ENCODE data around the gene DIPK1B.

Gene DIPK1B

DNA sequence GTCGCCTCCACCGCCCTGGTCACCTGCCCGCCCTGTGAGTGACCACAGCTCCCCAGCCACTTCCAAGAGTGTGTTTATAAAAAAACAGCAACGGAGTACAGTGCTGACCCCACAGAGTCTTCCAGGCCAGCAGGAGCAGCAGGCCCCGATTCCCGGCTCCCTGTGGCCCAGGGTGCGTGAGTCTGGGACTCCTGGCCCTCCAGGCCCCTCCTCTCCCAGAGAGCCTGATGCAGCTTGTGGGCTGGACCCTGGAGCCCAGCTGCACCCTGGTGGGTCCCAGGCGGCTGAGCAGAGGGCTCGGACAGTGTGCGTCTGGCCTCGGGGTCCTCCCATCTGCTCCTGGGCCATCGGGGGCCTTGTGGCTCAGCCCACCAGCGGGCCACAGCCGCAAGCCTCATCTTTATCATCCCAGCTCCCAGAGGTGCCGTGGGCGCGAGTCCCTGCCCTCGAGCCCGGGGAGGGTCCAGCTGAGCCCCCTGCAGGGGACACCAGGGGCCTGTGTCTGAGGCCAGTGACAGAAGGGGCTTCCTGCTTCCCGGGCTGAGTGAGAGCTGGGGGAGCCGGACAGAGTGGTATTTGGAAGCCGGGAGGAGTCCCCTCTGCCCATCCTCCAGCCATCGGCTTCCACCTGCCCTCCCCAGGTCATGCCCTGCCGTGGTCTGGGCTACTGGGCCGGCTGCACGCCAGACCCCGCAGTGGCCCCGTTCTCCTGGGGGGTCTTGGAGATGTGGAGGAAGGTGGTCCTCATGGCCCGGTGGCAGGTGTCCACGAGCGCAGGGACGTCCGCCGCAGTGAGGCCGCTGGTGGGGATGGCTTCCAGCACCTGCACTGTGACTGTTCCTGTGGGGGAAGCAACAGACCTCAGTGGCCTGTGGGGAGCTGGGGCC, 39.0 kb upstream of the DIPK1B start:
- no peak for FAIRE-seq

DNA sequence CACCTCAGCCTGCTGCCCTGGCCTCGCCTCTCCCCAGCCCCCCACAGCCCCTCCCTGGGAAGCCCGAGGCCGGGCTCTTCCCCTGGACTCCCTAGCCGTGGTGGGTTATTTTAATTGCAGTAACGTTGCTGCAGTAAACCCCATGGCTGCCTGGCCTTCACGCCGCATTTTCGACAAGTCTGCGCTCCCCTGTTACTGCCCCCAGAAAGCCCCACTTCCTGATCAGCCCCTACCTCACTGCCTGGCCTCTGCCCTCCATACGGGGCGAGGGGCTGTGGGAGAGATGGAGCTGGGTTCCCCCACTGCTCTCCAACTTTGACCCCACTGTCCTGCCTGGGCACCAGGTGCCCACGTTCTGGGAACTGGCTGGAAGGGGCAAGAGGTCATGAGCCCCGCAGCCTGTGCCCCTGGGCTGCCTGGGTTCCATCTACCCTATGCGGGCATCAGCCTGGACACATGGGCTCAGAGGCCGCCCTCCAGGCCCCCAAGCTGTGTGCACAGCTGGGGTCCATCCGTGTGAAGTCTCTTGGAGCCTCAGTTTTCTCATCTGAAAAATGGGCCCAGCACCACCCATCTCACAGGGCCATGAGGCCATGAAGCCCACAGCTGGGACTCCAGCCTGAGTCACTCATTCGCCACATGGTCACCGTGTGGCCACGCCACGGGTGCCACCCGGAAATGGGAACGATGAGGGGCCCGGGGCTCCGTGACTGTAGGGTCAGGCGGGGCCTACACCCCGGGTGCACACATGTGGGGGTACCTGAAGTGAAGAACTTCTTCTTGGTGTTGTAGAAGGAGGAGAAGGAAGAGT, 38.2 kb upstream of the DIPK1B start:
- FAIRE-seq = no peak

DNA sequence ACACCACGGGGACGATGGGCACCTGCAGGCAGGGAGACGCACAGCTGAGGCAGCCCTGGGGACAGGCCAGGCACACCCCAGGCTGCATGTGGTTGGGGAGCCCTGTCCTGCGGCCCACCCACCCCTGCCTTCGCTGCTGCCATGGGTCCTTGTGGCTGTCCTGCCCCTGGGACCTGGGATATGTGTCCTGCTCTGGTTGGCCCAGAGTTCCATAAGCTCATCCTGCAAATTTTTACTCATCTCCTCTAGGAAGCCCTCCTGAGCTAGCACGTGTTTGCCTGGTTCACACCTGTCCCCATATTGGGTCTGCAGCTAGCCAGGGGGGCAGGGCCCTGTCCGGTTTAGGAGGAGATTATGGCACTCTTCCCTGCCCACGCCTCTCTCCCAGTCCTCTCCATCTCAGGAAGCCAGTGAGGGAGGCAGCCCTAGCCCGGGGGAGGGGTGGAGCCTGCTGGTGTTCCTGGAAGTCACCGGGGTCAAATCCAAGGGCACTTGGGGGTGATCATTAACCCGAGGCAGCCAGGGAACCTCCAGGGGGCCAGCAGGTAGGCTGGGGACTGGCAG, 37.5 kb upstream of the DIPK1B start:
- FAIRE-seq = no peak

DNA sequence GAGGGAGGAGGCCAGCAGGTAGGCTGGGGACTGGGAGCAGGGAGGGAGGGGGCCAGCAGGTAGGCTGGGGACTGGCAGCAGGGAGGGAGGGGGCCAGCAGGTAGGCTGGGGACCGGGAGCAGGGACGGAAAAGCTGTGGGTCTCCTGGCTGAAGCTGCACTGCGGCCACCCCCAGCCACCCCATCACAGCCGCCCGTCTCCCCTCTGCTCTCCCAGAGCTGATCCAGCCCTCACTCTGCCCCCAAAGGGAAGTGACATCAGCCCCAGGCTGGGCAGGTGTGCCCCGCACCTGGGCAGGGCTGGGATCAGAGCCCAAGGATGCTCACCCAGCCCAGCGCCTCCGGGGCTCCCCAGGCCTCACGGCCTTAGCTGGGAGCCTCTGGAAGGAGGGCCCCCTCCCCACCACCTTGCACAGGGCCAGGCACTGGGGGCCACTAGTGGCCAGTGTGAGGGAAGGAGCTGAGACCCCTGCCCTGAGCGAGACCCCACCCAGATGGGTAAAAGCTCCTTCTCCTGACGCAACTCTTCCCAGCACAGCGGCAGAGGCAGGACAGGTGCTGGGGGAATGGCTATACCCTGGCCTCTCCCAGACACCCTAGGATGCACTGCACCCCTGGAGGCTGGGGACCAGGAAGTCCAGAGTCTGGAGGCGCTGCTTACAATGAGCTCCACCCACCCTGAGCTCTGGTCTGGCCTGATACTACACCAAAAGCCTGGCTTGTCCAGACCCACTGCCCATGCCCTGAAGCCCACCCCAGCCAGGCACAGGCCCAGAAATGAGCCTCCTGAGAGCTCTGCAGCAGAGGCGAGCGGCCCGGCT, 36.7 kb upstream of the DIPK1B start:
- no peak for FAIRE-seq

DNA sequence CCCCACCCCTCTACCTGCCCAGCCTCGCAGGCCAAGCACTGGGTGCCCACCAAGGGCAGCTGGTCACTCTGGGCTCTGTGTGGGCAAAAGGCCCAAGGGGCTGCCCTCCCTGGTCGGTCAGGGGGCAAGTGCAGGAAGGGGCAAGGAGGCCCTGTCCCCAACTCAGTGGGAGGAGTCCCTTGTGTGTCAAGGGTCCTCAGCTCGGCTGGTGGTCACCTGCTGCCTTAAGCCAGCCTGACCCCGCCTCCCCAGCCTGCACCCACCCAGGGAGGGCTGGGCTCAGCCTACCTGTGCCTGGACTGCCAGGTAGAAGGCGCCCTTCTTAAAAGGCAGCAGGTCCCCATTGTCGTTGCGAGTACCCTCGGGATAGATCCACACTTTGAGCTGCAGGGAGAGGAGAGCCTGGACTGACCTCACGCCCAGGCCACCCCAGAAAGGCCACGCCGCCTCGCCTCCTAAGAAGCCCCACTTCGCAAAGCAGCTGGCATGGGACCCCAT, 36.0 kb upstream of the DIPK1B start:
- no peak for FAIRE-seq

DNA sequence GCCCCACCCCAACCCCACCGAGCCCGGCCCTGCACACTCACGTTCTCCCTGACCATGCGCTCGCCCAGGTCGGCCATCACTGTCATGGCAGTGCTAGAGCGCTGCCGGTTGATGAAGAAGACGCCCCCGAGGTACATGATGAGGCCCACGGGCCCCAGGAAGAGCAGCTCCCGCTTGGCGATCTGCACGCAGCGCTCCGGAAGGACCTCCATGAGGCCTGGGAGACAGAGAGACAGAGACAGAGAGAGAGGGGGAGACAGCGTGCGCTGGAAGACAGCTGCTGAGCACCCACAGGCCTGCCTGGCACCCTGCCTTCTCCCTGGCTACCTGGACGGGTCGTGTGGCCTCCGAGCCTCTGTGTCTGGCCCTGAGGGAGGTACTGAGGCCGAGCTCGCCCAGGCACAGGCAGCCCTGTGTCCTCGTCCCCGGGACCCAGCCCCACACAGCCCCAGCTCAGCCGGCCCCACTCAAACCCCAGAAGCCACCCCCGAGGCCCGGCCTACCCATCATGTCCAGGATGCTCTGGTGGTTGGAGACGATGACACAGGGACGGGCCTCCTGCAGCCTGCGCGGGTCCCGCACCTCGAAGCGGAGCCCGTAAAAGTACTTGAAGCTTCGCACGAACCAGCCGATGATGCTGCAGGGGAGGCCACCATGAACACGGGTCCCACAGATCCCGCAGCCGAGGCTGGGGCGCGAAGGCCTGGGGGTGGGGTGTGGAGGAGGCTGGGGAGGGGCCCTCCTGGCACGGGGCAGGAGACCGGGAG, 35.3 kb upstream of the DIPK1B start:
- no peak for FAIRE-seq

DNA sequence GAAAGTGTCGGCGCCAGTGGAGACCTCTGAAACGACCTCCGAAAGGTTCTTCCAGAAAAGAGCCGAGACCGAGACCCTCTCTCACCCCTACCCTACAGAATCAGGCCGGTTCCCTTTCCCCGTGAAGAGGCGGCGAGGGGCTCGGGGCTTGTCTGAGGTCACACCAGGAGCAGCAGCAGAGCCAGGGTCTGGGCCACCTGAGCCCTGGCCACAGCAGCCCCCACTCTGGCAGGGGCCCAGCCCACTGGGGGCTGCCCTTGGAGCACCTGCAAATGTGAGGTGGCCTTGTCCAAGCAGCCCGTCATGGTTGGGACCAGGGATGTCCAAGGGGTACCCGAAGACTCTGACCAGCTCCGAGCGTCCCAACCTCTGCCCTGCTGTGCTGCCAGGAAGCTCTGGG, 34.3 kb upstream of the DIPK1B start:
- no peak for FAIRE-seq

DNA sequence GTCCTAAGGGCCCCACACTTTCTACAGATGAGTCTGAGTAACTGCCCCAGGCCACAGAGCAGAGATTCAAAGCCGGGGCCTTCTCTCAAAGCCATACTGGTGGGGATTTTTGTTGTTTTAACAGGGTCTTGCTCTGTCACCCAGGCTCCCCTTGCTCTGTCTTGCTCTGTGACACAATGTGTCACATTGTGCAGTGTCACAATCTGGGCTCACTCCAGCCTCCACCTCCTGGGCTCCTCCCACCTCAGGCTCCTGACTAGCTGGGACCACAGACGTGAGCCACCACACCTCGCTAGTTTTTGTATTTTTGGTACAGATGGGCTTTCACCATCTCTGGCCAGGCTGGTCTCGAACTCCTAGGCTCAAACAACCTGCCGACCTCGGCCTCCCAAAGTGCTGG, 33.7 kb upstream of the DIPK1B start:
- FAIRE-seq = no peak

DNA sequence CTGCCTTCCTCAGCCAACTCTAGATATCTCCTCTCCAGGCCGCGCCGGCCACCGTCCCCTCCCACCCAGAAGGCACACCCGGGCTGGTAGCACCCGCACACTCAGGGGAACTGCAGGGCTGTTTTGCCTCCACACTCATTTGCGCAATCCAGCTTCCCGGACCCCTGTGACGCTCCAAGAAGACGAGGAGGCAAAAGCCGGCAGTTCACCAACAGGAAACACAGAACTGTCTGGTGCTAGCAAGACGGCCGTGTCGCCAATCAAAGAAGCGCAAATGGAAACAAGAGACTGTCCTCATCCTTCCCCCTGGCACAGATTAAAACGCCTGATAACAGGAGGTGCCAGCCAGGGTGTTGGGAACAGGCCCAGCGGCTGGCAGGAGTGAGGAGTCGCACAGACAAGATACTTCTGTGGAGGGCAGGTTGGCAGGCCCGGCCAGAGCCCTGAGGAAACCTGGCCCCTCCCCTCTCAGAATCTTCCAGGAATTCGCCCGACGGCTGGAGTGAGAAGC, 32.9 kb upstream of the DIPK1B start:
- FAIRE-seq = no peak

DNA sequence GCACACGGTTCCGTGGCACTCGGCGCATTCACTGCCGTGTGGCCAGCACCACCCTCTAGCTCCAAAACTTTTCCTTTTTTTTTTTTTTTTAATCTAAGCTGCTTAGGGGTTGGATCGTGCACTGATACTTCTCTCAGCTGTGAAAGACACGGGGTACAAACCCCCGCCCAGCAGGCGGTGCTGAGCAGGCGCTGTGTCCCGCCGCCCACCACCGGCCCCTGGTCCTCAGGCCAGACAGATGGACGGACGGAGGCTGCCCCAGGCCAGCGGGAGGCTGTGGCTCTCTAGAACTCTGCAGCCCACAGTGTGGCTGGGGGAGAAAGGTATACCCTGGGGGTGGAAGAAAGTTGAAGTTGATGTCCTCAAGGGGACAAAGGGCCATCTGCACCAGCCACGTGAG, 31.3 kb upstream of the DIPK1B start:
- FAIRE-seq = no peak

DNA sequence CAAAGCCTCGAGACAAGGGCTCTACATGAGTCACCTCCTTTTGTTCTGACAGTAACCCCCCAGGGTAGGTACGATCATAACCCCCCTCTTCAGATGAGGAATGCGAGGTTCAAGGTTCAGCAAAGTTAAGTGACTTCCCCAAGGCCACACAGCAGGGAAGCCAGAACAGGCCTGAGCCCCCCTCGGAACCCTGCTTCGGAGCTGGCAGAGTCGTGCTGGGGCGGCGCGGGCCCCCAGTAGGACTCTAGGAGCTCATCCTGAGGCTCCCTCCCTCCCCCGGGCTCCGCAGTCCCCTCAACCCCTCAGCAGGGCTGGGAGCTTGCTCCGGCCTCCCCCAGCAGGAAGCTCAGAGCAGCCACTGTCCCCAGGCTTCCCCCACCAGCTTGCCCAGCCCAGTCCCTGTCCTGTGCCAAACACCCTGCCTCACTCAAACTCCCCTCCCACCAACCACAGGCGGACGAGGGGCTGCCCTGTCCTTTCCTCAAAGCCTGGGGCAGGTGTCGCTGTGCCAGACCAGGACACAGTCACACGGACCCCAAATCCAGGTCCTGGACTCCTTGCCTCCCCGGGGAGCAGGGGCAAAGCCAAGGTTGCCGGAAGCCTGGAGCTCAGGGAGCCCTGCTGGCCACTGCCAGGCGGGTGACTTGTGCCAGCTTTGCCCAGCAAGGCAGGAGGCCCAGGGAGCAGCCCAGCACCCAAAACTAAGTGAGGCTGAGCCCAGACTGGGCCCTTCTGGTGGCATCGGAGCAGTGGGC, 30.2 kb upstream of the DIPK1B start:
- no peak for FAIRE-seq

DNA sequence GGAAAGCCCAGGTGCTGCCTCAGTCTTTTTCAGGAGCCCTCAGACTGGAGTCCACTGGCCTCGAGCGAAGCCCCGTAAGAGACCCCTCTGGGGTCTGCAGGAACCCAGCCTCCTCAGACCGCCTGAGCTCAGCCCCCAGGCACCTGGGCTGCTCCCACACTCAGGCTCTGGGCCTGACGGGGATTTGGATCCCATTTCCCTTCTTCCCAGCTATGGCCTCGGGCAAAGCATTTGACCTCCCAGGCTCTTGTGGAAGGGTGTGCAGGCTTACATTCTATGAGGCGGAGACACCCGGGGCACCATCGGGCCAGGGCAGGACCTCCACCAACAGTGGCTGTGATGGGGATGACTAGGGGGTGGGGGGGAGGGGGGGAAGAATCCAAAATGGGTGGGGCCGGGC, 29.7 kb upstream of the DIPK1B start:
- FAIRE-seq = no peak

DNA sequence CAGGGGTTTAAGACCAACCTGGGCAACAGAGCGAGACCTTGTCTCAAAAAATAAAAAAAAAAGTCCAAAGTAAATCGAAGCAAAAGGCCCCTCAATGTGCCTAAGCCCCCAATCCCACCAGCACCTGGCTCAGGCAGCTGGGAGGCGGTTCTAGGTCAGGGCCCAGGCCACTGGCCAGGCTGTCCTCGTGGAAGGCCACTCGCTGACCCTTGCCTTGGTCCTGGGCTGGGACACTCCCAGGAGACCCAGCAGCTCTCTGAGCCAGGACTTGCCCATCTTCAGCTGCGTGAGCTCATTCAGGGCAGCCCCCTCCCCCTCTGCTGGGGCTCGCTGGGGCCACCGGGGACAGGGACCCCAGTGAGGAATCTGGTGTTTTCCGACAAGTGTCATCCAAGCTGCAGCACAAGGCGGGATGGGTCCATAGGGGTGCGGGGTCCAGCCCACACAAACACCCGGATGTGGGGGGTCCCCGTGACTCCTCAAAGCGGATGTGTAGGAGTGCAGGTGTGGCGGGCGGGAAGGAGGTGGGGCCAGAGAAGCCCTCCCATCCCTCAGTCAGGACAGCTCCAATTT, 29.1 kb upstream of the DIPK1B start:
- no peak for FAIRE-seq

DNA sequence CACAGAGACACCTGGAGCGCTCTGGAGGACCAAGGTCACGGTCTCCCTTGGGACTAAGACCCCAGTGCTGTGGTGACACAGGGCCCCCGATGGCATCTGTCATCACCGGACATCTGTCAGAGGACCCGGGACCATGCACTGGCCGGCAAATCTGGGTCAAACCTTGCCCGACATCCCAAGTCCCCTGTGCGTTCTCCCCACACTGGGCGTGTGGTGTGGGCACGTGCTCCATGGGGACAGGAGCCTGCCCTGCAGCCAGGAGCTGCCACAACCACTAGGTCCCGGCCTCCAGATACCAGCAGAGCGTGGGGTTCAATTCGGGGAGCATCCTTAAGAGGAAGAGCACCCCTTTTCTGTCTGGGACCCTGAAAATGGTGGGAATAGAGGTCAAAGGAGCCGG, 28.6 kb upstream of the DIPK1B start:
- FAIRE-seq = no peak

DNA sequence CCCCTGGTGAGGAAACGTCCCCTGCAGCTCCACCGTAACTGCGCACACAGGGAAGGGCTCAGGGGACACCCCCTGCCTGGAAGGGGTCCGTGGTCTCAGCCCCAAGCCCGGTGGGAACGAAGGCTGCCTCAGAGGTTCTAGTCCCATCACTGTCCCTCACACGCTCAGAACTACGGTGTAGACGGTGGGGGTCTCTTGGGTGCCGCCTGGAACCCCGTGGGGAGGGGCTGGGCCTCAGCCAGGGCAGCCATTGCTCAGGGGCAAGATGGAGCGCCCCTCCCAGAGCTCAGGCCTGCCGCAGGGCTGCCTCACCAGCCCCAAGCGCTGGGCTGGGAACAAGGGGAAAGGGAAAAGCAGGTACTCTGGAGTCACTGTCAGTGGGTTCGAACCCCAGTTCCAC, 28.0 kb upstream of the DIPK1B start:
- FAIRE-seq = no peak

DNA sequence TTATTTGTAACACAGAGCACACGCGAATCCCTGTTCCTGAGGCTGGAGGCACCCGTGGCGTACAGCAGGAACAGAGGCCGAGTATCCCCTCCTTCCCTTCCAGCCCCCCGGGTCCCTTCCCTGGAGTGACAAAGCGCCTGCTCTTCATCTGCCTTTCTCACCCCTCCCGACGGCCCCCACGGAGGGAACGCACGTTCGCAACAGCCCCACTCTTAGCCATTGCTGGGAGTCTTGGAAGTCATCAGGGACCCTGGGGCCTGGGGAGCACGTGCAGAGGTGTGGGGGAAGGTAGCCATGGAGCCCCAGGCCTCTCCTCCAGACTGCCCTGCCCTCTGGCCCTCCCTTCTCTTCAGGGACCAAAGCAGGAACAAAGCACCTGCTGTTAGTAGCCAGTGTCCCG, 27.6 kb upstream of the DIPK1B start:
- FAIRE-seq = no peak

DNA sequence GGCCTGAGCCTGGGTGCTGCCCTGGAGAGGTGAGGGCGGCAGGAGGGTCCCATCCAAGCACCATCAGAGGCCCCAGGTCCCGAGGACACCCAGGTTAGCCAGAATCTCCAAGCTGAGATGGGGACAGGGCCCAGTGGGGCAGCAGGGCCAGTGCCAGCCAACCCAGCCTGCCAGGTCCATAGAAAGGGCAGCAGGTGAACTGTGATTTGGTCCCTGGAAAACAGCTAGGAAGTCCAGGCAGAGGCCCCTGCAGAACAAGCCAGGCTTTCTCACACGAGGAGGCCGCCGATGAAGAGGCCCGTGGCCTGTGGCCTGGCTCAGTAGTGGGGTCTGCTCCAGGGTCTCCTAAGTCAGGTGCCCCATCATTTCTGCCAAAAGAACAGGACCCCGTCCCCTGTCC, 27.2 kb upstream of the DIPK1B start:
- no peak for FAIRE-seq

DNA sequence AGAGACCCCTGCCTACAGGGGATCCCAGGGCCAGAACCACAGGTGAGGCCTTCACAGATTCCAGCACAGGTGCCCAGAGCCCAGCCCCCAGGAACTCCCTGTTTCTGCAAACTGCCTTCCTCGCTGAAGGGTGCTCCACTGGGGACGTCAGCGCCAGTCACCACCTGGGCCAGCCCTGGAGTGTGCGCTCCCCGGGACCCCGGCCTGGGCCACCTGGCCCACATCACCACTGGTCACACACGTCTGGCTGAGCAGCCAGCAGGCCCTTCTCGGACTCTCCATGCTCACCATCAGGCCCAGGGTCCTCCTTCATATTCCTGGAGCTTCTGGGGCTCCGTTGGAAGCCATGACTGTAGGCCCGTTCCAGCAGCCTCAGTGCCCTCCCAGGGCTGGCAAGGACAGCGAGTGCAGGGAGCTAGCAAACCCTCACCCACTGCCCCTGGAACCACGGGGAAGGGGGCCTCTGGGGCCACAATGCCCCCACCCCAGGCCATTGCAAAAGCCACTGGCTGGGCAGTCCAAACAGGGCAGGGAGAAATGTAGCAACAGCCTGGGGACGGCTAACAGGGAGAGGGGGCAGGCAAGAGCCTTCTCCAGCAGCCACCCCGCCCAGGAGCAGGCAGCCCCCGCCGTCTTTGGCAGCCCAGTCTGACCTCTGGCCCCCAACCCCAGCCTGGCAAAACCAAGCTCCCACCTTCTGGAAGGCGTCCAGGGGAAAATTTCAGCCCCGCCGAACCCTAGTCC, 26.4 kb upstream of the DIPK1B start:
- no peak for FAIRE-seq

DNA sequence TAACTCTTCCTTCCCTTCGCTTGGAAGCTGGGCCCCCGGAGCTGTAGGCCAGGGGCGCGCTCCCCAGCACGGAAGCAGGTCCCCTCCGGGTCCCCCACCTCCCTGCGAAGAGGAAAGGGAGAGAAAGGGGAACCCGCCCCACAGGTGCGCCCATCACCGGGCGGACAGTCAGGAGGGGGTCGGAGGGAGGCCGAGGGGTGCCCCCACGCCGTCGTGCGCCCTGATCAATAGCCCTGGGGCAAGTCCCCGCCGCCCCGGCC, 25.9 kb upstream of the DIPK1B start:
- FAIRE-seq = no peak
